ENCODE measurements around the gene RPRD1B. TPM values are rescaled to one million over a fixed set of nuclear protein-coding genes. Genes with fewer than 3 reads are reported as not detected.
A peak's percentile ranks its signal among the peaks of the same experiment; 100 is the strongest.

RPRD1B gene
- total and polyA plus RNA-seq, 2 donors (not counting 3 experiments of a cell fraction or from before 2014, with no cell fraction given), result 13.0 to 29.3 TPM

GRCh38 chr20:37992802-37993409, 40.6 kb upstream of the RPRD1B start:
- Histone ChIP-seq H3K9me1 (replicated peaks; ENCODE audit: control insufficient read depth, extremely low read depth, insufficient read depth, low read length) (no peaks in the 10 kb centered on the region), H3K9me3 (replicated peaks; ENCODE audit: control insufficient read depth, insufficient read depth, low read length) (no peaks in the 10 kb centered on the region), H3K4me3 (replicated peaks in 1 of 3; ENCODE audit: insufficient read depth in 1 of 3, low read depth in 1 of 3, low read length in 3 of 3) (no peak overlapping the region), H3K36me3 (ENCODE audit: control insufficient read depth in 2 of 2, extremely low read depth in 1 of 2, insufficient read depth in 2 of 2, low read length in 2 of 2) (peaks cover 4 to 11% of the 10 kb centered on the region in 2 experiments), H3K4me2 (ENCODE audit: insufficient read depth, low read length) (no peak overlapping the region), H3K4me1 (ENCODE audit: control insufficient read depth, extremely low read depth, insufficient read depth, low read length) (peaks cover 24% of the 10 kb centered on the region), H3K79me2 (ENCODE audit: control insufficient read depth, insufficient read depth, low read length) (no peaks in the 10 kb centered on the region), H3K27me3 (ENCODE audit: control insufficient read depth in 2 of 2, insufficient read depth in 2 of 2, low read length in 2 of 2) (no peaks in the 10 kb centered on the region), H3K9ac (replicated peaks; ENCODE audit: extremely low read depth, insufficient read depth, low read length) (no peak overlapping the region), H3K27ac (ENCODE audit: insufficient read depth, low read depth, low read length) (no peak overlapping the region), H4K20me1 (replicated peaks; ENCODE audit: control insufficient read depth, extremely low read depth, insufficient read depth, low read length) (no peaks in the 10 kb centered on the region), H2AFZ (ENCODE audit: low read depth, low read length) (no peak overlapping the region)
- FAIRE-seq (no peak), DNase-seq (ENCODE audit: low read depth, low spot score) (peak; percentile 15)
- intact Hi-C loops (cut with micrococcal nuclease) (loop anchor here (5.0 kb wide), 2 partner anchors 91 to 229 kb away; partner anchors contain the start of gene VSTM2L), dilution Hi-C loops (cut with MboI; ENCODE audit: extremely low pct_ligation_motif_present, low sequenced_read_pairs) (no loop called here)
- CTCF ChIA-PET, result interaction anchor here (0.6 to 4.4 kb wide), 33 partner anchors 8 to 449 kb away, joined by 3 to 37 read pairs (median 4); partner anchors contain the start of gene VSTM2L
- POLR2A ChIA-PET, result no interaction called here
- TF ChIP-seq MYC (IDR thresholded peaks at IDR 0.05; ENCODE audit: low read depth, low read length) (no peak), POLR2A (IDR thresholded peaks at IDR 0.05; ENCODE audit: low read depth, low read length) (no peak), CTCF (IDR thresholded peaks at IDR 0.05; ENCODE audit: extremely low read depth in 1 of 2, insufficient read depth in 1 of 2, low read depth in 1 of 2, low read length in 2 of 2) (peak; percentile 28 to 47)
- BruUV-seq (replicated peaks), result no TSS peak

- Histone ChIP-seq H3K27me3 (ENCODE audit: control insufficient read depth in 2 of 2, insufficient read depth in 2 of 2, low read length in 2 of 2) (no peaks in the 10 kb centered on the region), H3K9me3 (replicated peaks; ENCODE audit: control insufficient read depth, insufficient read depth, low read length) (no peaks in the 10 kb centered on the region), H3K9me1 (replicated peaks; ENCODE audit: control insufficient read depth, extremely low read depth, insufficient read depth, low read length) (no peaks in the 10 kb centered on the region), H4K20me1 (replicated peaks; ENCODE audit: control insufficient read depth, extremely low read depth, insufficient read depth, low read length) (no peaks in the 10 kb centered on the region), H2AFZ (ENCODE audit: low read depth, low read length) (no peak overlapping the region), H3K4me2 (ENCODE audit: insufficient read depth, low read length) (no peak overlapping the region), H3K79me2 (ENCODE audit: control insufficient read depth, insufficient read depth, low read length) (no peaks in the 10 kb centered on the region), H3K9ac (replicated peaks; ENCODE audit: extremely low read depth, insufficient read depth, low read length) (no peak overlapping the region), H3K27ac (ENCODE audit: insufficient read depth, low read depth, low read length) (no peak overlapping the region), H3K4me1 (ENCODE audit: control insufficient read depth, extremely low read depth, insufficient read depth, low read length) (peaks cover 20% of the 10 kb centered on the region), H3K36me3 (ENCODE audit: control insufficient read depth in 2 of 2, extremely low read depth in 1 of 2, insufficient read depth in 2 of 2, low read length in 2 of 2) (peaks cover 12 to 13% of the 10 kb centered on the region in 2 experiments), H3K4me3 (replicated peaks in 1 of 3; ENCODE audit: insufficient read depth in 1 of 3, low read depth in 1 of 3, low read length in 3 of 3) (no peak overlapping the region)
- FAIRE-seq, result no peak
- intact Hi-C loops (cut with micrococcal nuclease) (loop anchor here (5.0 kb wide), 2 partner anchors 92 to 228 kb away; partner anchors contain the start of gene VSTM2L), dilution Hi-C loops (cut with MboI; ENCODE audit: extremely low pct_ligation_motif_present, low sequenced_read_pairs) (no loop called here)
- no TSS peak for BruUV-seq (replicated peaks)
- no peak for DNase-seq (ENCODE audit: low read depth, low spot score)
- CTCF ChIA-PET, result interaction anchor here (1.0 to 4.4 kb wide), 7 partner anchors 11 to 460 kb away, joined by 3 to 37 read pairs (median 4); no protein-coding TSS in a partner anchor
- no peak for TF ChIP-seq CTCF (IDR thresholded peaks at IDR 0.05; ENCODE audit: extremely low read depth in 1 of 2, insufficient read depth in 1 of 2, low read depth in 1 of 2, low read length in 2 of 2)
- no peak for TF ChIP-seq FOS (IDR thresholded peaks at IDR 0.05; ENCODE audit: borderline replicate concordance, insufficient read depth, low read length)
- TF ChIP-seq JUN (IDR thresholded peaks at IDR 0.05; ENCODE audit: borderline replicate concordance, insufficient read depth, insufficient read length, low read depth), result no peak
- TF ChIP-seq MYC (IDR thresholded peaks at IDR 0.05; ENCODE audit: low read depth, low read length), result no peak
- no peak for TF ChIP-seq POLR2A (IDR thresholded peaks at IDR 0.05; ENCODE audit: low read depth, low read length)
- TF ChIP-seq POLR2AphosphoS5 (IDR thresholded peaks at IDR 0.05; ENCODE audit: insufficient read depth, low read depth, low read length), result no peak
- no peak for TF ChIP-seq MAX (IDR thresholded peaks at IDR 0.05; ENCODE audit: insufficient read depth, insufficient read length)
- no peak for TF ChIP-seq GATA2 (IDR thresholded peaks at IDR 0.05; ENCODE audit: insufficient read depth, insufficient read length, low read depth, low read length)
- POLR2A ChIA-PET, result no interaction called here
Observed at GRCh38 chr20:37994512-37994911, 39.0 kb upstream of the RPRD1B start.
